Measurements from ENCODE around the gene TGIF2. TPM values are rescaled to one million over a fixed set of nuclear protein-coding genes. Genes with fewer than 3 reads are reported as not detected.

TGIF2 gene
- total RNA-seq, 1 experiment from 2014 or later, result 81.7 TPM

DNA sequence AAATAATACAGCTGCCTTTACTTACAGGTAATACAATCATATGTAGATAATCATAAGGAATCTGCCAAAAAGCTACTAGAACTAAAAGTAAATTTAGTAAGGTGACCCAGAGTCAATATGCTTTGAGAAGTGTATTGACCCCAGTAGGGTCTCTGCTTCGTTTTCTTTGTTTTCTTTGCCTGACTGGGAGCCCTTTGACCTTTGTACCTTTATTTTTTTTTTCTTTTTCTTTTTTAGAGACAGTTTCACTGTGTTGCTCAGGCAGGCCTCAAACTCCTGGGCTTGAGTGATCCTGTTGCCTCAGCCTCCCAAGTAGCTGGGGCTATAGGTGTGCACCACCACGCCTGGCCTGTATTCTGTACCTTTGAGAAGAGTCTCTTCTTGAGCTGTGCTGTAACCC, 50.0 kb downstream of the TGIF2 start:
- H2BK120ac ChIP-seq (ENCODE audit: low read depth, low read length, poor library complexity, severe bottlenecking), result no peak overlapping the region
- H4K20me1 ChIP-seq (ENCODE audit: control insufficient read depth, insufficient read depth, insufficient read length), result no peaks in the 10 kb centered on the region
- H2BK20ac ChIP-seq (ENCODE audit: low read depth, low read length, poor library complexity, severe bottlenecking), result no peak overlapping the region
- no peaks in the 10 kb centered on the region for H3K79me1 ChIP-seq (ENCODE audit: insufficient read depth, low read depth, low read length, poor library complexity, severe bottlenecking)
- no peak overlapping the region for H3K4me2 ChIP-seq (ENCODE audit: insufficient read depth, insufficient read length, low read length)
- H3K27me3 ChIP-seq (ENCODE audit: insufficient read depth, low read length), result no peaks in the 10 kb centered on the region
- H2BK12ac ChIP-seq (ENCODE audit: insufficient read length, low read depth, low read length), result no peak overlapping the region
- no peak overlapping the region for H3K4ac ChIP-seq (ENCODE audit: low read depth, low read length)
- no peaks in the 10 kb centered on the region for H3K79me2 ChIP-seq (ENCODE audit: insufficient read depth, low read length)
- WGBS (ENCODE audit: extremely low coverage, insufficient read length, low lambda C conversion rate), result no CpG with 5 or more reads among the region's 2 CpGs
- no peak overlapping the region for H3K14ac ChIP-seq (ENCODE audit: insufficient read depth, low read length)
- no peak overlapping the region for H3T11ph ChIP-seq (ENCODE audit: low read length)
- H3K27ac ChIP-seq (ENCODE audit: insufficient read length, low read depth, low read length), result no peak overlapping the region
- H4K5ac ChIP-seq (ENCODE audit: insufficient read length, low read depth, low read length), result no peak overlapping the region
- H2AFZ ChIP-seq (ENCODE audit: low read length), result no peak overlapping the region
- no peak overlapping the region for H3K56ac ChIP-seq (ENCODE audit: insufficient read length, low read depth, low read length)
- no peak overlapping the region for H4K91ac ChIP-seq (ENCODE audit: insufficient read length, low read depth, low read length)
- no peaks in the 10 kb centered on the region; the same call in 1 of the 2 replicates for H3K4me1 ChIP-seq (ENCODE audit: insufficient read depth, low read length)
- H3K23me2 ChIP-seq (ENCODE audit: insufficient read length, low read depth, low read length, poor library complexity, severe bottlenecking), result no peaks in the 10 kb centered on the region
- H2AK5ac ChIP-seq (ENCODE audit: insufficient read length, low read length), result no peak overlapping the region
- H2BK5ac ChIP-seq (ENCODE audit: insufficient read length, low read length), result no peak overlapping the region
- H3K4me3 Mint-ChIP-seq, result no peak overlapping the region
- no peaks in the 10 kb centered on the region for H3K27me3 Mint-ChIP-seq (ENCODE audit: low read depth)
- no peak overlapping the region for H3K18ac ChIP-seq (ENCODE audit: insufficient read length, low read depth, low read length)
- H3K23ac ChIP-seq (ENCODE audit: insufficient read length, low read depth, low read length), result no peak overlapping the region
- H3K9me3 ChIP-seq (ENCODE audit: control insufficient read depth, low read depth, low read length), result no peaks in the 10 kb centered on the region
- H4K8ac ChIP-seq (replicated peaks; ENCODE audit: insufficient read length, low read depth, low read length), result no peak overlapping the region
- peaks cover 7 to 10% of the 10 kb centered on the region in 2 experiments for H3K4me1 Mint-ChIP-seq
- no peak overlapping the region for H2BK15ac ChIP-seq (ENCODE audit: low read depth, low read length)
- no peaks in the 10 kb centered on the region for H3K9me3 Mint-ChIP-seq
- TF ChIP-seq, protein P1, sequence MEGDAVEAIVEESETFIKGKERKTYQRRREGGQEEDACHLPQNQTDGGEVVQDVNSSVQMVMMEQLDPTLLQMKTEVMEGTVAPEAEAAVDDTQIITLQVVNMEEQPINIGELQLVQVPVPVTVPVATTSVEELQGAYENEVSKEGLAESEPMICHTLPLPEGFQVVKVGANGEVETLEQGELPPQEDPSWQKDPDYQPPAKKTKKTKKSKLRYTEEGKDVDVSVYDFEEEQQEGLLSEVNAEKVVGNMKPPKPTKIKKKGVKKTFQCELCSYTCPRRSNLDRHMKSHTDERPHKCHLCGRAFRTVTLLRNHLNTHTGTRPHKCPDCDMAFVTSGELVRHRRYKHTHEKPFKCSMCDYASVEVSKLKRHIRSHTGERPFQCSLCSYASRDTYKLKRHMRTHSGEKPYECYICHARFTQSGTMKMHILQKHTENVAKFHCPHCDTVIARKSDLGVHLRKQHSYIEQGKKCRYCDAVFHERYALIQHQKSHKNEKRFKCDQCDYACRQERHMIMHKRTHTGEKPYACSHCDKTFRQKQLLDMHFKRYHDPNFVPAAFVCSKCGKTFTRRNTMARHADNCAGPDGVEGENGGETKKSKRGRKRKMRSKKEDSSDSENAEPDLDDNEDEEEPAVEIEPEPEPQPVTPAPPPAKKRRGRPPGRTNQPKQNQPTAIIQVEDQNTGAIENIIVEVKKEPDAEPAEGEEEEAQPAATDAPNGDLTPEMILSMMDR (conservative IDR thresholded peaks at IDR 0.05), result no peak
- DNase-seq, result no peak
- H3K36me3 Mint-ChIP-seq (ENCODE audit: insufficient read depth in 1 of 3, low read depth in 3 of 3), result no peaks in the 10 kb centered on the region
- H3K27ac Mint-ChIP-seq, result no peak overlapping the region
- H3K9ac ChIP-seq (ENCODE audit: extremely low read depth, insufficient read length, low read length), result no peak overlapping the region
